ENCODE measurements around the gene DHDH.

The DHDH gene

GRCh38 chr19:48966541-48967345, 33.2 kb downstream of the DHDH start:
- no peak overlapping the region for H4K8ac ChIP-seq (ENCODE audit: low read depth, low read length)
- peak; percentile 32 for DNase-seq
- no peak overlapping the region for H2BK120ac ChIP-seq (ENCODE audit: low read depth, low read length)
- no peak overlapping the region for H2BK15ac ChIP-seq (replicated peaks; ENCODE audit: low read depth)
- no peak overlapping the region for H2BK5ac ChIP-seq (ENCODE audit: low read length)
- peaks cover 13% of the 10 kb centered on the region for H3K79me2 ChIP-seq (ENCODE audit: control insufficient read depth, insufficient read depth, low read length)
- H3K4me3 ChIP-seq (ENCODE audit: low read length): peak overlapping the region; percentile 99
- H3K27me3 ChIP-seq (ENCODE audit: insufficient read depth, low read length, poor library complexity): no peaks in the 10 kb centered on the region
- H3K4me2 ChIP-seq (ENCODE audit: low read length): peak overlapping the region; percentile 99
- H3K4ac ChIP-seq (ENCODE audit: low read depth, low read length): no peak overlapping the region
- peak overlapping the region; percentile 95 for H3K9ac ChIP-seq (ENCODE audit: low read length)
- no peak overlapping the region for H3K23ac ChIP-seq (ENCODE audit: low read length)
- H3K4me1 ChIP-seq (ENCODE audit: control insufficient read depth, low read depth, low read length): peaks cover 16% of the 10 kb centered on the region
- no peak overlapping the region for H4K5ac ChIP-seq (ENCODE audit: low read length)
- peak overlapping the region; percentile 96 for H3K56ac ChIP-seq (ENCODE audit: low read length)
- no peak overlapping the region for H3K27ac ChIP-seq (ENCODE audit: low read depth, low read length)
- no peak overlapping the region for H3K18ac ChIP-seq (ENCODE audit: low read length)
- H3K36me3 ChIP-seq (ENCODE audit: control insufficient read depth, insufficient read depth, low read length): no peaks in the 10 kb centered on the region
- no peak overlapping the region for H2AK5ac ChIP-seq (ENCODE audit: low read length)
- peaks cover 6% of the 10 kb centered on the region for H3K79me1 ChIP-seq (ENCODE audit: low read length)
- no CpG with 5 or more reads among the region's 10 CpGs for WGBS (ENCODE audit: extremely low coverage, insufficient coverage, low lambda C conversion rate)

GRCh38 chr19:48967346-48968178, 34.1 kb downstream of the DHDH start:
- H3K36me3 ChIP-seq (ENCODE audit: control insufficient read depth, insufficient read depth, low read length): no peaks in the 10 kb centered on the region
- H3K4me3 ChIP-seq (ENCODE audit: low read length): no peak overlapping the region
- DNase-seq: peak; percentile 70
- H2BK15ac ChIP-seq (replicated peaks; ENCODE audit: low read depth): no peak overlapping the region
- H3K56ac ChIP-seq (ENCODE audit: low read length): no peak overlapping the region
- no peak overlapping the region for H3K9ac ChIP-seq (ENCODE audit: low read length)
- H3K4ac ChIP-seq (ENCODE audit: low read depth, low read length): no peak overlapping the region
- H3K18ac ChIP-seq (ENCODE audit: low read length): no peak overlapping the region
- WGBS (ENCODE audit: extremely low coverage, insufficient coverage, low lambda C conversion rate): no CpG with 5 or more reads among the region's 14 CpGs
- no peak overlapping the region for H4K5ac ChIP-seq (ENCODE audit: low read length)
- no peak overlapping the region for H2AK5ac ChIP-seq (ENCODE audit: low read length)
- H3K4me1 ChIP-seq (ENCODE audit: control insufficient read depth, low read depth, low read length): peaks cover 14% of the 10 kb centered on the region
- no peak overlapping the region for H2BK5ac ChIP-seq (ENCODE audit: low read length)
- H2BK120ac ChIP-seq (ENCODE audit: low read depth, low read length): no peak overlapping the region
- peaks cover 6% of the 10 kb centered on the region for H3K79me1 ChIP-seq (ENCODE audit: low read length)
- no peak overlapping the region for H4K8ac ChIP-seq (ENCODE audit: low read depth, low read length)
- peaks cover 13% of the 10 kb centered on the region for H3K79me2 ChIP-seq (ENCODE audit: control insufficient read depth, insufficient read depth, low read length)
- no peak overlapping the region for H3K4me2 ChIP-seq (ENCODE audit: low read length)
- H3K27ac ChIP-seq (ENCODE audit: low read depth, low read length): no peak overlapping the region
- H3K23ac ChIP-seq (ENCODE audit: low read length): no peak overlapping the region
- no peaks in the 10 kb centered on the region for H3K27me3 ChIP-seq (ENCODE audit: insufficient read depth, low read length, poor library complexity)

- no peak overlapping the region for H3K9ac ChIP-seq (ENCODE audit: low read length)
- H4K8ac ChIP-seq (ENCODE audit: low read depth, low read length): no peak overlapping the region
- no peak overlapping the region for H2BK120ac ChIP-seq (ENCODE audit: low read depth, low read length)
- no peak overlapping the region for H2BK5ac ChIP-seq (ENCODE audit: low read length)
- H3K4me2 ChIP-seq (ENCODE audit: low read length): no peak overlapping the region
- no peak overlapping the region for H4K5ac ChIP-seq (ENCODE audit: low read length)
- no peak overlapping the region for H3K18ac ChIP-seq (ENCODE audit: low read length)
- H2BK15ac ChIP-seq (replicated peaks; ENCODE audit: low read depth): no peak overlapping the region
- DNase-seq: peak; percentile 48
- H3K79me1 ChIP-seq (ENCODE audit: low read length): peaks cover 6% of the 10 kb centered on the region
- H3K79me2 ChIP-seq (ENCODE audit: control insufficient read depth, insufficient read depth, low read length): peaks cover 13% of the 10 kb centered on the region
- no peak overlapping the region for H3K56ac ChIP-seq (ENCODE audit: low read length)
- H3K36me3 ChIP-seq (ENCODE audit: control insufficient read depth, insufficient read depth, low read length): no peaks in the 10 kb centered on the region
- H3K27me3 ChIP-seq (ENCODE audit: insufficient read depth, low read length, poor library complexity): no peaks in the 10 kb centered on the region
- H3K23ac ChIP-seq (ENCODE audit: low read length): no peak overlapping the region
- no peak overlapping the region for H3K4ac ChIP-seq (ENCODE audit: low read depth, low read length)
- no peak overlapping the region for H2AK5ac ChIP-seq (ENCODE audit: low read length)
- no peak overlapping the region for H3K4me3 ChIP-seq (ENCODE audit: low read length)
- WGBS (ENCODE audit: extremely low coverage, insufficient coverage, low lambda C conversion rate): no CpG with 5 or more reads among the region's 4 CpGs
- peaks cover 12% of the 10 kb centered on the region for H3K4me1 ChIP-seq (ENCODE audit: control insufficient read depth, low read depth, low read length)
- no peak overlapping the region for H3K27ac ChIP-seq (ENCODE audit: low read depth, low read length)
Measured at GRCh38 chr19:48968179-48968661, 34.7 kb downstream of the DHDH start.

GRCh38 chr19:48968813-48969218, 35.3 kb downstream of the DHDH start:
- WGBS (ENCODE audit: extremely low coverage, insufficient coverage, low lambda C conversion rate): no CpG with 5 or more reads among the region's 15 CpGs
- H2BK5ac ChIP-seq (ENCODE audit: low read length): no peak overlapping the region
- peaks cover 13% of the 10 kb centered on the region for H3K79me2 ChIP-seq (ENCODE audit: control insufficient read depth, insufficient read depth, low read length)
- H3K9ac ChIP-seq (ENCODE audit: low read length): no peak overlapping the region
- no peaks in the 10 kb centered on the region for H3K27me3 ChIP-seq (ENCODE audit: insufficient read depth, low read length, poor library complexity)
- H3K4ac ChIP-seq (ENCODE audit: low read depth, low read length): no peak overlapping the region
- H4K8ac ChIP-seq (ENCODE audit: low read depth, low read length): no peak overlapping the region
- H3K4me2 ChIP-seq (ENCODE audit: low read length): no peak overlapping the region
- DNase-seq: no peak
- no peak overlapping the region for H2BK15ac ChIP-seq (replicated peaks; ENCODE audit: low read depth)
- H3K79me1 ChIP-seq (ENCODE audit: low read length): peaks cover 6% of the 10 kb centered on the region
- H4K5ac ChIP-seq (ENCODE audit: low read length): no peak overlapping the region
- H3K4me1 ChIP-seq (ENCODE audit: control insufficient read depth, low read depth, low read length): peaks cover 8% of the 10 kb centered on the region
- peaks cover 2% of the 10 kb centered on the region for H3K36me3 ChIP-seq (ENCODE audit: control insufficient read depth, insufficient read depth, low read length)
- no peak overlapping the region for H3K18ac ChIP-seq (ENCODE audit: low read length)
- H3K56ac ChIP-seq (ENCODE audit: low read length): no peak overlapping the region
- no peak overlapping the region for H3K4me3 ChIP-seq (ENCODE audit: low read length)
- no peak overlapping the region for H2AK5ac ChIP-seq (ENCODE audit: low read length)
- H2BK120ac ChIP-seq (ENCODE audit: low read depth, low read length): no peak overlapping the region
- no peak overlapping the region for H3K23ac ChIP-seq (ENCODE audit: low read length)
- H3K27ac ChIP-seq (ENCODE audit: low read depth, low read length): no peak overlapping the region

GRCh38 chr19:48969276-48970138, 36.0 kb downstream of the DHDH start:
- H3K27ac ChIP-seq (ENCODE audit: low read depth, low read length): no peak overlapping the region
- H4K8ac ChIP-seq (ENCODE audit: low read depth, low read length): no peak overlapping the region
- H3K79me1 ChIP-seq (ENCODE audit: low read length): peaks cover 6% of the 10 kb centered on the region
- no peak overlapping the region for H2BK5ac ChIP-seq (ENCODE audit: low read length)
- no peak overlapping the region for H2BK15ac ChIP-seq (replicated peaks; ENCODE audit: low read depth)
- no CpG with 5 or more reads among the region's 45 CpGs for WGBS (ENCODE audit: extremely low coverage, insufficient coverage, low lambda C conversion rate)
- no peak overlapping the region for H2AK5ac ChIP-seq (ENCODE audit: low read length)
- H3K4me1 ChIP-seq (ENCODE audit: control insufficient read depth, low read depth, low read length): peaks cover 2% of the 10 kb centered on the region
- H3K18ac ChIP-seq (ENCODE audit: low read length): no peak overlapping the region
- peaks cover 5% of the 10 kb centered on the region for H3K36me3 ChIP-seq (ENCODE audit: control insufficient read depth, insufficient read depth, low read length)
- H3K23ac ChIP-seq (ENCODE audit: low read length): no peak overlapping the region
- H4K5ac ChIP-seq (ENCODE audit: low read length): no peak overlapping the region
- H3K9ac ChIP-seq (ENCODE audit: low read length): no peak overlapping the region
- H3K4ac ChIP-seq (ENCODE audit: low read depth, low read length): no peak overlapping the region
- DNase-seq: peak; percentile 81
- H3K27me3 ChIP-seq (ENCODE audit: insufficient read depth, low read length, poor library complexity): no peaks in the 10 kb centered on the region
- H3K4me2 ChIP-seq (ENCODE audit: low read length): no peak overlapping the region
- peaks cover 13% of the 10 kb centered on the region for H3K79me2 ChIP-seq (ENCODE audit: control insufficient read depth, insufficient read depth, low read length)
- no peak overlapping the region for H3K4me3 ChIP-seq (ENCODE audit: low read length)
- H2BK120ac ChIP-seq (ENCODE audit: low read depth, low read length): no peak overlapping the region
- no peak overlapping the region for H3K56ac ChIP-seq (ENCODE audit: low read length)
